SK-N-SH (cell line): ENCODE results near the gene TIE1. TPM values are rescaled to one million over a fixed set of nuclear protein-coding genes. Genes with fewer than 3 reads are reported as not detected.

Source experiments
- CTCF ChIA-PET: fragments of 300-600, 350-600 bp; formaldehyde crosslinking; extraction: SDS; loops from one replicate; lab custom pipeline; 2021; lab: Yijun Ruan, JAX
- POLR2A ChIA-PET: fragments of 350-600 bp; sonication (Branson Sonifier 250); formaldehyde crosslinking; extraction: SDS; loops from one replicate; lab custom pipeline; 2020; ENCODE audit warnings: antibody characterized with exemption, inconsistent platforms; lab: Yijun Ruan, JAX
- DNase-seq: peaks from one replicate; pipeline ENCODE4 v3.0.0; 2012
- H2AFZ ChIP-seq: fragments of 200-600 bp; sonication (generic); 2 replicates; pipeline ENCODE4 v1.8.1; 2016; ENCODE audit warnings: antibody characterized with exemption, mild to moderate bottlenecking, low read depth
- H3F3A ChIP-seq: fragments of 200-600 bp; sonication (generic); replicated peaks from 2 replicates; pipeline ENCODE3; 2016; ENCODE audit warnings: antibody characterized with exemption, mild to moderate bottlenecking; ENCODE audit not compliant: insufficient read depth
- H3K27ac ChIP-seq, 2 experiments: fragments of 200-500 bp in 1 of 2; fragments of 200-600 bp in 1 of 2; sonication (Bioruptor generic) in 1 of 2; sonication (generic), shearing (Covaris generic) in 1 of 2; 2 replicates each; pipeline versions ENCODE4 v1.5.1 to v1.6.1; 2014 to 2016; ENCODE audit warnings: low read depth in 2 of 2, inconsistent platforms in 1 of 2, low read length in 1 of 2, mild to moderate bottlenecking in 1 of 2, mixed read lengths in 1 of 2
- H3K27me3 ChIP-seq: fragments of 200-600 bp; sonication (generic), shearing (Covaris generic); 2 replicates; pipeline ENCODE4 v1.6.1; 2016; ENCODE audit warnings: mixed run types; ENCODE audit not compliant: insufficient read depth
- H3K36me3 ChIP-seq, 2 experiments: fragments of 200-500 bp in 1 of 2; fragments of 200-600 bp in 1 of 2; sonication (Bioruptor generic) in 1 of 2; sonication (generic) in 1 of 2; replicated peaks in 1 of 2; 2 replicates each; pipeline versions ENCODE3 to v1.5.1; 2014 to 2016; ENCODE audit warnings: low read length in 1 of 2, mild to moderate bottlenecking in 1 of 2; ENCODE audit not compliant: insufficient read depth in 2 of 2, control insufficient read depth in 1 of 2
- H3K4me1 ChIP-seq, 2 experiments: fragments of 200-500 bp in 1 of 2; fragments of 200-600 bp in 1 of 2; sonication (Bioruptor generic) in 1 of 2; sonication (generic), shearing (Covaris generic) in 1 of 2; 2 replicates each; pipeline versions ENCODE4 v1.5.1 to v1.6.1; 2014 to 2016; ENCODE audit warnings: low read depth in 1 of 2, low read length in 1 of 2, mixed run types in 1 of 2; ENCODE audit not compliant: insufficient read depth in 2 of 2, control insufficient read depth in 1 of 2
- H3K4me2 ChIP-seq: fragments of 200-600 bp; sonication (generic), shearing (Covaris generic); 2 replicates; pipeline ENCODE4 v1.6.1; 2017; ENCODE audit warnings: mixed run types
- H3K4me3 ChIP-seq, 2 experiments: fragments of 200-500 bp in 1 of 2; fragments of 200-600 bp in 1 of 2; sonication (Bioruptor generic) in 1 of 2; sonication (generic), shearing (Covaris generic) in 1 of 2; 2 replicates each; pipeline versions ENCODE4 v1.5.1 to v1.8.1; 2014 to 2016; ENCODE audit warnings: low read depth in 2 of 2, inconsistent platforms in 1 of 2, low read length in 1 of 2, mild to moderate bottlenecking in 1 of 2, mixed read lengths in 1 of 2, moderate library complexity in 1 of 2
- H3K79me2 ChIP-seq: fragments of 200-600 bp; sonication (generic); 2 replicates; pipeline ENCODE4 v1.8.1; 2017; ENCODE audit warnings: mild to moderate bottlenecking; ENCODE audit not compliant: insufficient read depth
- H3K9ac ChIP-seq: fragments of 200-600 bp; sonication (generic); 2 replicates; pipeline ENCODE4 v1.6.1; 2017; ENCODE audit warnings: mixed run types
- H3K9me2 ChIP-seq: fragments of 200-600 bp; sonication (generic); 2 replicates; pipeline ENCODE4 v1.6.1; 2017; ENCODE audit warnings: mixed run types
- H3K9me3 ChIP-seq: fragments of 200-600 bp; sonication (generic); 2 replicates; pipeline ENCODE4 v1.6.1; 2017; ENCODE audit warnings: mixed run types, mild to moderate bottlenecking, moderate library complexity
- H4K20me1 ChIP-seq: fragments of 200-600 bp; sonication (generic); 2 replicates; pipeline ENCODE4 v1.6.1; 2017; ENCODE audit warnings: mild to moderate bottlenecking, mixed run types; ENCODE audit not compliant: insufficient read depth
- CHD2 ChIP-seq: fragments of 150-350 bp; IDR thresholded peaks from 2 replicates; pipeline ENCODE4 v1.6.1; 2018; ENCODE audit warnings: low read length; ENCODE audit not compliant: partially characterized antibody
- CTCF ChIP-seq: fragments of 200-600 bp; sonication (generic); IDR thresholded peaks from 2 replicates; pipeline ENCODE4 v1.6.1; 2017; ENCODE audit warnings: antibody characterized with exemption, mild to moderate bottlenecking, moderate library complexity
- ELF1 ChIP-seq: IDR thresholded peaks from 2 replicates; pipeline ENCODE4 v1.4.0; 2012
- EP300 ChIP-seq, 2 experiments: IDR thresholded peaks; 2 replicates each; pipeline versions ENCODE4 v1.4.0 to v1.6.1; 2012; ENCODE audit warnings: borderline replicate concordance in 1 of 2, low read depth in 1 of 2, low read length in 1 of 2
- FOXJ3 ChIP-seq: sonication (generic); formaldehyde crosslinking; IDR thresholded peaks from 2 replicates; pipeline ENCODE4 v1.5.1; 2020; ENCODE audit warnings: mild to moderate bottlenecking, missing genetic modification reagents
- FOXM1 ChIP-seq: IDR thresholded peaks from 2 replicates; pipeline ENCODE4 v1.4.0; 2012; ENCODE audit warnings: low read depth, mild to moderate bottlenecking
- IRF3 ChIP-seq: fragments of 150-350 bp; IDR thresholded peaks from 2 replicates; pipeline ENCODE4 v1.6.1; 2016; ENCODE audit warnings: mild to moderate bottlenecking, low read depth, low read length
- JUND ChIP-seq: IDR thresholded peaks from 2 replicates; pipeline ENCODE4 v1.4.0; 2012
- MAX ChIP-seq: IDR thresholded peaks from 2 replicates; pipeline ENCODE4 v1.4.0; 2012; ENCODE audit warnings: low read depth
- MEF2A ChIP-seq: IDR thresholded peaks from 2 replicates; pipeline ENCODE4 v1.4.0; 2012; ENCODE audit warnings: low read depth, borderline replicate concordance
- MXI1 ChIP-seq: IDR thresholded peaks from 2 replicates; pipeline ENCODE4 v1.6.1; 2012; ENCODE audit warnings: mild to moderate bottlenecking, low read depth, low read length, improper control_type of control experiment
- NRF1 ChIP-seq: IDR thresholded peaks from 2 replicates; pipeline ENCODE4 v1.6.1; 2012; ENCODE audit warnings: low read depth, mild to moderate bottlenecking, low read length
- PBX3 ChIP-seq: IDR thresholded peaks from 2 replicates; pipeline ENCODE4; 2012
- RAD21 ChIP-seq: IDR thresholded peaks from 2 replicates; pipeline ENCODE4 v1.6.1; 2012; ENCODE audit warnings: mild to moderate bottlenecking, low read length
- REST ChIP-seq: IDR thresholded peaks from 2 replicates; pipeline ENCODE4 v1.6.1; 2012; ENCODE audit warnings: mild to moderate bottlenecking, low read depth, low read length, moderate library complexity
- RXRA ChIP-seq: IDR thresholded peaks from 2 replicates; pipeline ENCODE4 v1.4.0; 2012; ENCODE audit warnings: low read depth, mild to moderate bottlenecking, borderline replicate concordance
- SIN3A ChIP-seq: IDR thresholded peaks from 2 replicates; pipeline ENCODE4 v1.6.1; 2012; ENCODE audit warnings: low read depth, mild to moderate bottlenecking, low read length, moderate library complexity, borderline replicate concordance
- USF1 ChIP-seq: IDR thresholded peaks from 2 replicates; pipeline ENCODE4 v1.4.0; 2012; ENCODE audit warnings: low read depth, borderline replicate concordance
- ZBTB33 ChIP-seq: IDR thresholded peaks from 2 replicates; pipeline ENCODE4 v1.4.0; 2012; ENCODE audit warnings: low read depth, borderline replicate concordance
- polyA plus RNA-seq, 3 experiments: library from polyadenylated mRNA; depleted of rRNA; stranded (reverse); fragments of >200 nt; gene quantifications; 2 replicates each; pipeline ENCODE4 v1.2.3, GENCODE V29; 2012

The TIE1 gene
- polyA plus RNA-seq, 1 of the 3 experiments (the other 2 are of a cell fraction), result 1.6 TPM

GRCh38 chr1:43325381-43325780, 24.6 kb downstream of the TIE1 start:
- no peak overlapping the region for H3K27ac ChIP-seq
- H2AFZ ChIP-seq, result no peak overlapping the region
- H3F3A ChIP-seq, result no peaks in the 10 kb centered on the region
- TF ChIP-seq PBX3, result no peak
- TF ChIP-seq REST, result no peak
- TF ChIP-seq ELF1, result no peak
- no peak for TF ChIP-seq FOXM1
- TF ChIP-seq FOXJ3 (CRISPR knock-in tag), result no peak
- TF ChIP-seq NRF1, result no peak
- no peak for TF ChIP-seq ZBTB33
- no peak for TF ChIP-seq MEF2A
- no peak for TF ChIP-seq USF1
- TF ChIP-seq CTCF, result no peak
- no peak for TF ChIP-seq CHD2
- TF ChIP-seq RAD21, result no peak
- TF ChIP-seq EP300 (IDR thresholded peaks at IDR 0.05; ENCODE audit: borderline replicate concordance in 1 of 2, low read depth in 1 of 2, low read length in 1 of 2), result no peak
- no peak for TF ChIP-seq MXI1
- TF ChIP-seq SIN3A, result no peak
- TF ChIP-seq MAX, result no peak
- no peak for TF ChIP-seq IRF3
- no peak for TF ChIP-seq JUND
- TF ChIP-seq RXRA, result no peak
- H4K20me1 ChIP-seq, result no peaks in the 10 kb centered on the region
- H3K36me3 ChIP-seq, result no peaks in the 10 kb centered on the region
- peaks cover 0 to 3% of the 10 kb centered on the region in 2 experiments; a peak in 2 of 4 replicates for H3K4me1 ChIP-seq
- POLR2A ChIA-PET, result no interaction called here
- H3K4me3 ChIP-seq, result no peak overlapping the region
- no peak overlapping the region for H3K4me2 ChIP-seq
- no peaks in the 10 kb centered on the region for H3K9me2 ChIP-seq
- CTCF ChIA-PET, result no interaction called here
- no peak for DNase-seq
- no peak overlapping the region for H3K9ac ChIP-seq
- H3K9me3 ChIP-seq, result no peaks in the 10 kb centered on the region
- no peaks in the 10 kb centered on the region for H3K79me2 ChIP-seq
- H3K27me3 ChIP-seq, result no peaks in the 10 kb centered on the region
